IMR-90 (cell line): Measurements from ENCODE around the gene GCN1. TPM values are rescaled to one million over a fixed set of nuclear protein-coding genes. Genes with fewer than 3 reads are reported as not detected.

Experiments
- ATAC-seq: fragments of 200-7000 bp; cut with Tn5 transposase; 2 replicates; pipeline ENCODE4 v1.9.1; 2020; ENCODE audit warnings: low read depth, mild to moderate bottlenecking, moderate library complexity
- BruUV-seq: library from RNA; stranded (reverse); fragments of 400-500 nt; replicated peaks from 2 replicates; lab custom pipeline; 2021; lab: Mats Ljungman, UMichigan
- CTCF ChIA-PET: fragments of 300-600 bp; formaldehyde crosslinking; extraction: SDS; loops from one replicate; lab custom pipeline; 2021; ENCODE audit warnings: antibody characterized with exemption; lab: Yijun Ruan, JAX
- POLR2A ChIA-PET: fragments of 300-600 bp; sonication (Branson Sonifier 250); formaldehyde crosslinking; loops from one replicate; lab custom pipeline; 2022; ENCODE audit warnings: antibody characterized with exemption; ENCODE audit not compliant: unreplicated experiment; lab: Charles Lee
- DNase-seq: peaks from one replicate; pipeline ENCODE4 v3.0.0; 2013
- H2AFZ ChIP-seq: replicated peaks from 2 replicates; pipeline ENCODE3; 2013; ENCODE audit warnings: low read length, mild to moderate bottlenecking; ENCODE audit not compliant: poor library complexity
- H2AK5ac ChIP-seq: 2 replicates; pipeline ENCODE4 v1.6.1; 2013; ENCODE audit warnings: low read depth, low read length, inconsistent platforms
- H2AK9ac ChIP-seq: replicated peaks from 2 replicates; pipeline ENCODE3; 2013; ENCODE audit warnings: mild to moderate bottlenecking, low read depth, low read length, moderate library complexity; ENCODE audit not compliant: poor library complexity
- H2BK120ac ChIP-seq: 2 replicates; pipeline ENCODE4 v1.6.1; 2013; ENCODE audit warnings: low read depth, low read length, inconsistent platforms
- H2BK15ac ChIP-seq: 3 replicates; pipeline ENCODE4 v1.6.1; 2013; ENCODE audit warnings: low read depth, low read length, inconsistent platforms
- H2BK20ac ChIP-seq: 2 replicates; pipeline ENCODE4 v1.6.1; 2013; ENCODE audit warnings: low read depth, mild to moderate bottlenecking, inconsistent platforms, low read length, moderate library complexity
- H2BK5ac ChIP-seq: 2 replicates; pipeline ENCODE4 v1.6.1; 2013; ENCODE audit warnings: mild to moderate bottlenecking, low read depth, low read length, inconsistent platforms; ENCODE audit not compliant: poor library complexity, severe bottlenecking
- H3K14ac ChIP-seq: replicated peaks from 2 replicates; pipeline ENCODE4 v1.6.1; 2013; ENCODE audit warnings: low read depth, low read length, inconsistent platforms
- H3K18ac ChIP-seq: 2 replicates; pipeline ENCODE4 v1.6.1; 2013; ENCODE audit warnings: low read depth, low read length, control low read depth
- H3K23ac ChIP-seq: 2 replicates; pipeline ENCODE4 v1.6.1; 2013; ENCODE audit warnings: low read depth, low read length, inconsistent platforms
- H3K27ac ChIP-seq: 2 replicates; pipeline ENCODE4 v1.5.1; 2013; ENCODE audit warnings: mild to moderate bottlenecking, control low read depth, low read length; ENCODE audit not compliant: insufficient read depth
- H3K27me3 ChIP-seq: 2 replicates; pipeline ENCODE4 v1.6.1; 2013; ENCODE audit warnings: low read length; ENCODE audit not compliant: control insufficient read depth, insufficient read depth
- H3K36me3 ChIP-seq: 2 replicates; pipeline ENCODE4 v1.6.1; 2013; ENCODE audit warnings: low read length, mixed read lengths; ENCODE audit not compliant: control insufficient read depth, insufficient read depth
- H3K4ac ChIP-seq: 2 replicates; pipeline ENCODE4 v1.6.1; 2013; ENCODE audit warnings: low read depth, low read length, inconsistent platforms
- H3K4me1 ChIP-seq: 2 replicates; pipeline ENCODE4 v1.6.1; 2013; ENCODE audit warnings: low read length, mixed read lengths; ENCODE audit not compliant: control insufficient read depth, insufficient read depth
- H3K4me2 ChIP-seq: 2 replicates; pipeline ENCODE4 v1.6.1; 2013; ENCODE audit warnings: low read depth, mild to moderate bottlenecking, control low read depth, low read length, moderate library complexity
- H3K4me3 ChIP-seq: 2 replicates; pipeline ENCODE4 v1.5.1; 2013; ENCODE audit warnings: low read depth, mild to moderate bottlenecking, control low read depth, low read length, moderate library complexity; ENCODE audit not compliant: insufficient read depth
- H3K56ac ChIP-seq: 2 replicates; pipeline ENCODE4 v1.6.1; 2013; ENCODE audit warnings: low read length, inconsistent platforms; ENCODE audit not compliant: insufficient read depth; ENCODE audit errors: extremely low read depth
- H3K79me1 ChIP-seq, 2 experiments: 2 replicates each; pipeline ENCODE4 v1.6.1; 2013; ENCODE audit warnings: low read length in 2 of 2, inconsistent platforms in 1 of 2, low read depth in 1 of 2
- H3K9ac ChIP-seq: 2 replicates; pipeline ENCODE4 v1.6.1; 2013; ENCODE audit warnings: low read depth, low read length, control low read depth
- H3K9me1 ChIP-seq: 2 replicates; pipeline ENCODE4 v1.6.1; 2013; ENCODE audit warnings: low read length, inconsistent platforms; ENCODE audit not compliant: insufficient read depth
- H3K9me3 ChIP-seq: 2 replicates; pipeline ENCODE4 v1.6.1; 2013; ENCODE audit warnings: low read length; ENCODE audit not compliant: control insufficient read depth, insufficient read depth
- H4K20me1 ChIP-seq: 2 replicates; pipeline ENCODE4 v1.6.1; 2013; ENCODE audit warnings: low read length, inconsistent platforms; ENCODE audit not compliant: insufficient read depth
- H4K5ac ChIP-seq: 2 replicates; pipeline ENCODE4 v1.6.1; 2013; ENCODE audit warnings: mild to moderate bottlenecking, low read depth, low read length, control low read depth
- H4K8ac ChIP-seq, 2 experiments: 2 replicates each; pipeline ENCODE4 v1.6.1; 2013; ENCODE audit warnings: low read depth in 2 of 2, low read length in 2 of 2, control low read depth in 1 of 2, inconsistent platforms in 1 of 2
- H4K91ac ChIP-seq: 2 replicates; pipeline ENCODE4 v1.6.1; 2013; ENCODE audit warnings: low read depth, low read length, inconsistent platforms; ENCODE audit not compliant: insufficient read depth
- BHLHE40 ChIP-seq: fragments of 150-350 bp; IDR thresholded peaks from 2 replicates; pipeline ENCODE4 v1.6.1; 2016; ENCODE audit warnings: mild to moderate bottlenecking, low read depth, low read length
- CHD1 ChIP-seq: IDR thresholded peaks from 2 replicates; pipeline ENCODE4 v1.6.1; 2012; ENCODE audit warnings: low read depth, low read length, improper control_type of control experiment
- FOS ChIP-seq: fragments of 150-350 bp; IDR thresholded peaks from 2 replicates; pipeline ENCODE4 v1.6.1; 2016; ENCODE audit warnings: low read depth, low read length
- MAFK ChIP-seq: IDR thresholded peaks from 2 replicates; pipeline ENCODE4 v1.6.1; 2012; ENCODE audit warnings: low read depth, low read length, improper control_type of control experiment
- MXI1 ChIP-seq: IDR thresholded peaks from 2 replicates; pipeline ENCODE4 v1.6.1; 2012; ENCODE audit warnings: low read depth, mild to moderate bottlenecking, low read length, moderate library complexity, borderline replicate concordance
- POLR2A ChIP-seq: IDR thresholded peaks from 2 replicates; pipeline ENCODE4 v1.6.1; 2012; ENCODE audit warnings: mild to moderate bottlenecking, low read depth, low read length
- SMC3 ChIP-seq: fragments of 150-350 bp; IDR thresholded peaks from 2 replicates; pipeline ENCODE4 v1.6.1; 2016; ENCODE audit warnings: low read depth, mild to moderate bottlenecking, antibody characterized with exemption, low read length, moderate library complexity
- WGBS, 2 experiments: methylation state at CpG; one replicate each; pipeline versions ENCODE4 v1.1.5 to v1.1.7; 2013; ENCODE audit warnings: missing lambda C conversion rate in 2 of 2; ENCODE audit not compliant: insufficient read length in 1 of 2; ENCODE audit errors: extremely low coverage in 2 of 2; 5-methylcytosine and 5-hydroxymethylcytosine counted together
- dilution Hi-C: fragments of 300-500 bp; cut with HindIII; formaldehyde crosslinking; loops from one replicate; pipeline ENCODE4 v1.14.3; 2018; ENCODE audit warnings: low sequenced_read_pairs; ENCODE audit not compliant: unreplicated experiment
- in situ Hi-C: fragments of 300-500 bp; cut with MboI; formaldehyde crosslinking; loops from 3 replicates; pipeline ENCODE4 v1.14.3; 2019; ENCODE audit warnings: low sequenced_read_pairs, inconsistent platforms, mixed read lengths
- intact Hi-C: fragments of 100-400 bp; cut with micrococcal nuclease; formaldehyde crosslinking; loops from 2 replicates; pipeline ENCODE4 v1.10.0; 2022
- polyA plus RNA-seq, 3 experiments: library from polyadenylated mRNA; depleted of rRNA; stranded (reverse); fragments of >200 nt; gene quantifications; 2 replicates each; pipeline ENCODE4 v1.2.3, GENCODE V29; 2012; ENCODE audit warnings: low replicate concordance in 1 of 3
- total RNA-seq: library from RNA; depleted of rRNA; stranded (reverse); fragments of >200 nt; gene quantifications from 2 replicates; pipeline ENCODE4 v1.2.3, GENCODE V29; 2012
- TF ChIP-seq, protein P1 (sequence below): conservative IDR thresholded peaks from 2 replicates; pipeline ENCODE4 v1.5.1; 2012; ENCODE audit warnings: mild to moderate bottlenecking, low read depth, low read length, improper control_type of control experiment
- TF ChIP-seq, protein P2 (sequence below): fragments of 150-350 bp; IDR thresholded peaks from 2 replicates; pipeline ENCODE4 v1.6.1; 2016; ENCODE audit warnings: low read depth, mild to moderate bottlenecking, low read length, moderate library complexity, borderline replicate concordance

The GCN1 gene
- total and polyA plus RNA-seq, 2 of the 4 experiments (the other 2 are of a cell fraction), result 57.8 to 77.6 TPM

DNA sequence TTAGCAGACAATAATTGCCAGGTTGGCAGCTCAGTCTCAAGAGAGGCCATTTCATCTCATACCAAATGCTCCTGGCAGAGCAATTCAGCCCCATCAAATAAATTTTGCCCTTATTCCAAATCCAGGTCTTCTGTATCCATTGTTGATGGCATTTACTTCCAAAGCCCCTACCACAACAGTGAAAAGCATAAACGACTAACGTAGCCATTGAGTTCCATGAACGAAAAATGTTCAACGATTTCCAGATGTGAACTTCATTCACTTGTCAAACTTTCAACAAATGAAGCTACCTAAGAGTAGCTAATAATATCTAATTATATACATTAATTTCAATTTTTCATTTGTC, 3.0 kb upstream of the GCN1 start:
- peaks cover 41% of the 10 kb centered on the region for H4K20me1 ChIP-seq
- no peak overlapping the region for H3K23ac ChIP-seq
- no peak overlapping the region for H2AFZ ChIP-seq
- no CpG with 5 or more reads among the region's 4 CpGs for WGBS, 2 experiments
- no peak overlapping the region for H3K4me2 ChIP-seq
- H2AK9ac ChIP-seq, result no peak overlapping the region
- H2BK20ac ChIP-seq, result no peak overlapping the region
- no peaks in the 10 kb centered on the region for H3K27me3 ChIP-seq
- H3K9ac ChIP-seq, result no peak overlapping the region
- no peak overlapping the region for H4K5ac ChIP-seq
- H3K18ac ChIP-seq, result no peak overlapping the region
- ChIA-PET CTCF (interaction anchor here (1.0 kb wide), 1 partner anchor 31 kb away, joined by 3 read pairs; no protein-coding TSS in a partner anchor), POLR2A (no interaction called here)
- ATAC-seq, result no peak
- no peak overlapping the region for H3K4me3 ChIP-seq
- BruUV-seq, result no TSS peak
- in situ Hi-C loops, result no loop called here
- H4K91ac ChIP-seq, result no peak overlapping the region
- H3K14ac ChIP-seq, result no peak overlapping the region
- no peak overlapping the region for H2BK120ac ChIP-seq
- TF ChIP-seq FOS (no peak), MAFK (no peak), SMC3 (no peak), CHD1 (no peak), BHLHE40 (no peak), MXI1 (no peak), POLR2A (0 out of 2 replicates have a peak, but pooled peaks have one; percentile 20)
- TF ChIP-seq, protein P1, sequence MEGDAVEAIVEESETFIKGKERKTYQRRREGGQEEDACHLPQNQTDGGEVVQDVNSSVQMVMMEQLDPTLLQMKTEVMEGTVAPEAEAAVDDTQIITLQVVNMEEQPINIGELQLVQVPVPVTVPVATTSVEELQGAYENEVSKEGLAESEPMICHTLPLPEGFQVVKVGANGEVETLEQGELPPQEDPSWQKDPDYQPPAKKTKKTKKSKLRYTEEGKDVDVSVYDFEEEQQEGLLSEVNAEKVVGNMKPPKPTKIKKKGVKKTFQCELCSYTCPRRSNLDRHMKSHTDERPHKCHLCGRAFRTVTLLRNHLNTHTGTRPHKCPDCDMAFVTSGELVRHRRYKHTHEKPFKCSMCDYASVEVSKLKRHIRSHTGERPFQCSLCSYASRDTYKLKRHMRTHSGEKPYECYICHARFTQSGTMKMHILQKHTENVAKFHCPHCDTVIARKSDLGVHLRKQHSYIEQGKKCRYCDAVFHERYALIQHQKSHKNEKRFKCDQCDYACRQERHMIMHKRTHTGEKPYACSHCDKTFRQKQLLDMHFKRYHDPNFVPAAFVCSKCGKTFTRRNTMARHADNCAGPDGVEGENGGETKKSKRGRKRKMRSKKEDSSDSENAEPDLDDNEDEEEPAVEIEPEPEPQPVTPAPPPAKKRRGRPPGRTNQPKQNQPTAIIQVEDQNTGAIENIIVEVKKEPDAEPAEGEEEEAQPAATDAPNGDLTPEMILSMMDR, result no peak
- TF ChIP-seq, protein P2, sequence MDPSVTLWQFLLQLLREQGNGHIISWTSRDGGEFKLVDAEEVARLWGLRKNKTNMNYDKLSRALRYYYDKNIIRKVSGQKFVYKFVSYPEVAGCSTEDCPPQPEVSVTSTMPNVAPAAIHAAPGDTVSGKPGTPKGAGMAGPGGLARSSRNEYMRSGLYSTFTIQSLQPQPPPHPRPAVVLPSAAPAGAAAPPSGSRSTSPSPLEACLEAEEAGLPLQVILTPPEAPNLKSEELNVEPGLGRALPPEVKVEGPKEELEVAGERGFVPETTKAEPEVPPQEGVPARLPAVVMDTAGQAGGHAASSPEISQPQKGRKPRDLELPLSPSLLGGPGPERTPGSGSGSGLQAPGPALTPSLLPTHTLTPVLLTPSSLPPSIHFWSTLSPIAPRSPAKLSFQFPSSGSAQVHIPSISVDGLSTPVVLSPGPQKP, result no peak
- no peaks in the 10 kb centered on the region for H3K9me3 ChIP-seq
- no peak overlapping the region for H3K4ac ChIP-seq
- H3K27ac ChIP-seq, result no peak overlapping the region
- no peak overlapping the region for H2BK5ac ChIP-seq
- no peak overlapping the region; a peak in 1 of 4 replicates for H4K8ac ChIP-seq
- H2BK15ac ChIP-seq, result no peak overlapping the region
- peaks cover 38% of the 10 kb centered on the region for H3K36me3 ChIP-seq
- peaks cover 7 to 58% of the 10 kb centered on the region in 2 experiments for H3K79me1 ChIP-seq
- H2AK5ac ChIP-seq, result no peak overlapping the region
- dilution Hi-C loops, result no loop called here
- no peak for DNase-seq
- no peak overlapping the region for H3K56ac ChIP-seq
- intact Hi-C loops, result no loop called here
- 0 out of 2 replicates have a peak, but pooled peaks cover 7% of the 10 kb centered on the region for H3K9me1 ChIP-seq
- peaks cover 10% of the 10 kb centered on the region for H3K4me1 ChIP-seq
